OCI-LY3 (cell line): Measurements from ENCODE around the gene BBS1.

Experiments used
- EZH2phosphoT487 ChIP-seq: fragments of 200-600 bp; shearing (Covaris generic); IDR thresholded peaks from 2 replicates; pipeline ENCODE4 v1.6.1; 2018; ENCODE audit warnings: antibody characterized with exemption, mixed run types, low read depth
- TF ChIP-seq, protein P1 (sequence below): fragments of 200-600, 300-600 bp; sonication (generic); IDR thresholded peaks from 2 replicates; pipeline ENCODE4 v1.5.1; 2014; ENCODE audit warnings: antibody characterized with exemption, low read length, low read depth

DNA sequence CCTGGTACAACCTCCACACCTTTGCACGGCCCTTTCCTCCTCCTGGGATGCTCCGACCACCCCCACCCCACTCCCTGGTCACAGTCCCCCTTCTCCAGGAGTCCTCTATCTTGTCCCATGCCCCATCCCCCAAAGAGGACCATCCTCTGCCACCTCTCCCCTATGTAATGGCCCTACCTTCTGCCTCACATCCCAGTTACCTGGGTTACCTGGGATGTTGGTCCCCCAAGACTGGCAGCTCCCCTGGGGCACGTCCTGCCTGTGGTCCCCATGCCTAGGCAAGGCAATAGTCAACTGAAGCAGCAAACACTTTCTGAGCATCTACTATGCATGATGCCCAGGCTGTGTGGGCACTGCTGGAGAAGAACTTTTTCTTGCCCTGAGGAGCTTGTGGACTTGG lies 45.0 kb downstream of the BBS1 start:
- TF ChIP-seq, protein P1, sequence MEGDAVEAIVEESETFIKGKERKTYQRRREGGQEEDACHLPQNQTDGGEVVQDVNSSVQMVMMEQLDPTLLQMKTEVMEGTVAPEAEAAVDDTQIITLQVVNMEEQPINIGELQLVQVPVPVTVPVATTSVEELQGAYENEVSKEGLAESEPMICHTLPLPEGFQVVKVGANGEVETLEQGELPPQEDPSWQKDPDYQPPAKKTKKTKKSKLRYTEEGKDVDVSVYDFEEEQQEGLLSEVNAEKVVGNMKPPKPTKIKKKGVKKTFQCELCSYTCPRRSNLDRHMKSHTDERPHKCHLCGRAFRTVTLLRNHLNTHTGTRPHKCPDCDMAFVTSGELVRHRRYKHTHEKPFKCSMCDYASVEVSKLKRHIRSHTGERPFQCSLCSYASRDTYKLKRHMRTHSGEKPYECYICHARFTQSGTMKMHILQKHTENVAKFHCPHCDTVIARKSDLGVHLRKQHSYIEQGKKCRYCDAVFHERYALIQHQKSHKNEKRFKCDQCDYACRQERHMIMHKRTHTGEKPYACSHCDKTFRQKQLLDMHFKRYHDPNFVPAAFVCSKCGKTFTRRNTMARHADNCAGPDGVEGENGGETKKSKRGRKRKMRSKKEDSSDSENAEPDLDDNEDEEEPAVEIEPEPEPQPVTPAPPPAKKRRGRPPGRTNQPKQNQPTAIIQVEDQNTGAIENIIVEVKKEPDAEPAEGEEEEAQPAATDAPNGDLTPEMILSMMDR: no peak
- TF ChIP-seq EZH2phosphoT487: no peak
